ENCODE results near the gene FSTL4. TPM values are rescaled to one million over a fixed set of nuclear protein-coding genes. Genes with fewer than 3 reads are reported as not detected.

Gene FSTL4
- polyA plus RNA-seq, 1 donor (not counting 4 experiments of a cell fraction or from before 2014, with no cell fraction given): 1.7 TPM

DNA sequence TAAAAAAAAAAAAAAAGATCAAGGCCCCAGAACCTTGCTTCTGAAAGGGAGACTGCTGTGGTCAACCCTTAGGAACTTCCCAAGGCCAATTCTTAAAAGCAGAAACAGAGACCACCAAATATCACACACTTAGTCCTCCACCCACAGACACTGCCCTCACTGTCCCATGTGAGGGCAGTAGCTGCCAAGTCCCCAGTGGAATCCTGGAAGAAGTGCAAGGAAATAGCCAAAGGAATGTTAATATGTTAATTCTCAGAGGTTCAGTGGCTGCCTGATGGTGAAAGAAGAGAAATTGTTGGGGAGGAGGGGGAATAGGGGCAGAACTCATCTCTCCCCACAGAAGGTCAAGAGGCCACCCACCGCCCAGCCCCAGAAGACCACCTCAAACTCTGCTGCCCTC lies 23.1 kb downstream of the FSTL4 start:
- H3K79me2 ChIP-seq (ENCODE audit: control insufficient read depth, insufficient read depth, low read length): no peaks in the 10 kb centered on the region
- H3K9me3 ChIP-seq (ENCODE audit: control insufficient read depth, low read depth, low read length): no peaks in the 10 kb centered on the region
- H3K9me1 ChIP-seq (ENCODE audit: control insufficient read depth, extremely low read depth, insufficient read depth, low read length): no peaks in the 10 kb centered on the region
- H3K36me3 ChIP-seq (ENCODE audit: control insufficient read depth in 2 of 2, extremely low read depth in 1 of 2, insufficient read depth in 2 of 2, low read length in 2 of 2): no peaks in the 10 kb centered on the region
- no peak overlapping the region for H3K4me2 ChIP-seq (ENCODE audit: control insufficient read depth, extremely low read depth, insufficient read depth, low read depth, low read length)
- no peak overlapping the region for H3K9ac ChIP-seq (ENCODE audit: control insufficient read depth, extremely low read depth, insufficient read depth, low read length)
- peaks cover 4% of the 10 kb centered on the region for H3K27me3 ChIP-seq (ENCODE audit: control insufficient read depth, extremely low read depth, insufficient read depth, low read length)
- DNase-seq (ENCODE audit: low read depth, low spot score): no peak
- no peak overlapping the region for H2AFZ ChIP-seq (ENCODE audit: control insufficient read depth, low read length)
- H4K20me1 ChIP-seq (ENCODE audit: control insufficient read depth, extremely low read depth, insufficient read depth, low read length): no peaks in the 10 kb centered on the region
- TF ChIP-seq, protein P1, sequence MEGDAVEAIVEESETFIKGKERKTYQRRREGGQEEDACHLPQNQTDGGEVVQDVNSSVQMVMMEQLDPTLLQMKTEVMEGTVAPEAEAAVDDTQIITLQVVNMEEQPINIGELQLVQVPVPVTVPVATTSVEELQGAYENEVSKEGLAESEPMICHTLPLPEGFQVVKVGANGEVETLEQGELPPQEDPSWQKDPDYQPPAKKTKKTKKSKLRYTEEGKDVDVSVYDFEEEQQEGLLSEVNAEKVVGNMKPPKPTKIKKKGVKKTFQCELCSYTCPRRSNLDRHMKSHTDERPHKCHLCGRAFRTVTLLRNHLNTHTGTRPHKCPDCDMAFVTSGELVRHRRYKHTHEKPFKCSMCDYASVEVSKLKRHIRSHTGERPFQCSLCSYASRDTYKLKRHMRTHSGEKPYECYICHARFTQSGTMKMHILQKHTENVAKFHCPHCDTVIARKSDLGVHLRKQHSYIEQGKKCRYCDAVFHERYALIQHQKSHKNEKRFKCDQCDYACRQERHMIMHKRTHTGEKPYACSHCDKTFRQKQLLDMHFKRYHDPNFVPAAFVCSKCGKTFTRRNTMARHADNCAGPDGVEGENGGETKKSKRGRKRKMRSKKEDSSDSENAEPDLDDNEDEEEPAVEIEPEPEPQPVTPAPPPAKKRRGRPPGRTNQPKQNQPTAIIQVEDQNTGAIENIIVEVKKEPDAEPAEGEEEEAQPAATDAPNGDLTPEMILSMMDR (optimal IDR thresholded peaks at IDR 0.05 in 1 of 3, IDR thresholded peaks at IDR 0.05 in 1 of 3, conservative IDR thresholded peaks at IDR 0.05 in 1 of 3; ENCODE audit: extremely low read depth in 1 of 3, insufficient read depth in 2 of 3, low read length in 3 of 3): peak in 2 of 3 experiments; percentile 12 to 25
- no peak for TF ChIP-seq EZH2 (IDR thresholded peaks at IDR 0.05; ENCODE audit: low read length)
- no peak overlapping the region for H3K27ac ChIP-seq (ENCODE audit: control insufficient read depth, insufficient read depth, low read length)
- H3K4me1 ChIP-seq (ENCODE audit: control insufficient read depth, extremely low read depth, insufficient read depth, low read length): no peaks in the 10 kb centered on the region
- no peak for FAIRE-seq
- no peak overlapping the region for H3K4me3 ChIP-seq (ENCODE audit: control insufficient read depth in 2 of 3, extremely low read depth in 1 of 3, insufficient read depth in 2 of 3, low read depth in 1 of 3, low read length in 3 of 3)
- dilution Hi-C loops (cut with MboI; ENCODE audit: extremely low pct_ligation_motif_present, low sequenced_read_pairs): loop anchor here (25.0 kb wide), 1 partner anchor 198 kb away; no protein-coding TSS in a partner anchor

DNA sequence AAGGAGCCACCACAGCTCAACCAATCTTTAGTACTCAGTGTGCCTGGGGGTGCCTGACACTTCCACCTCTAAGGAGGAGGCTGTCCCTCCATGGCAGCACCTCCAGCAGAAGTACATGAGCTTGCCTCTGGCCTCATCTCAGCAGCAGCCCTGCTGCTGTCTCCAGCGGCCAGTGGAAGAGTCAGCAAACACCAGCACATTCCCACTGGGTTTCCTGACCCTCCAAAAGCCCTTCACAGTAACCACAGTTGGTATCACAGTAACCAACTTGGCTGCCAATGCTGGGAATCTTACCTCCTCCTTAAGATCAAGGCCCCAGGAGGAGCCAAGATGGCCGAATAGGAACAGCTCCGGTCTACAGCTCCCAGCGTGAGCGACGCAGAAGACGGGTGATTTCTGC lies 29.4 kb downstream of the FSTL4 start:
- no peak overlapping the region for H3K4me3 ChIP-seq (ENCODE audit: control insufficient read depth in 2 of 3, extremely low read depth in 1 of 3, insufficient read depth in 2 of 3, low read depth in 1 of 3, low read length in 3 of 3)

More for the DNA sequence above, 29.4 kb downstream of the FSTL4 start:
- H2AFZ ChIP-seq (ENCODE audit: control insufficient read depth, low read length): no peak overlapping the region
- H3K4me1 ChIP-seq (ENCODE audit: control insufficient read depth, extremely low read depth, insufficient read depth, low read length): peaks cover 2% of the 10 kb centered on the region
- H3K27ac ChIP-seq (ENCODE audit: control insufficient read depth, insufficient read depth, low read length): no peak overlapping the region
- no peaks in the 10 kb centered on the region for H3K27me3 ChIP-seq (ENCODE audit: control insufficient read depth, extremely low read depth, insufficient read depth, low read length)
- H4K20me1 ChIP-seq (ENCODE audit: control insufficient read depth, extremely low read depth, insufficient read depth, low read length): no peaks in the 10 kb centered on the region
- no peaks in the 10 kb centered on the region for H3K9me3 ChIP-seq (ENCODE audit: control insufficient read depth, low read depth, low read length)
- no peak overlapping the region for H3K4me2 ChIP-seq (ENCODE audit: control insufficient read depth, extremely low read depth, insufficient read depth, low read depth, low read length)
- H3K9ac ChIP-seq (ENCODE audit: control insufficient read depth, extremely low read depth, insufficient read depth, low read length): no peak overlapping the region
- DNase-seq (ENCODE audit: low read depth, low spot score): no peak
- no peaks in the 10 kb centered on the region for H3K79me2 ChIP-seq (ENCODE audit: control insufficient read depth, insufficient read depth, low read length)
- no peaks in the 10 kb centered on the region for H3K36me3 ChIP-seq (ENCODE audit: control insufficient read depth in 2 of 2, extremely low read depth in 1 of 2, insufficient read depth in 2 of 2, low read length in 2 of 2)
- H3K9me1 ChIP-seq (ENCODE audit: control insufficient read depth, extremely low read depth, insufficient read depth, low read length): no peaks in the 10 kb centered on the region
- TF ChIP-seq, protein P1 (optimal IDR thresholded peaks at IDR 0.05 in 1 of 3, IDR thresholded peaks at IDR 0.05 in 1 of 3, conservative IDR thresholded peaks at IDR 0.05 in 1 of 3; ENCODE audit: extremely low read depth in 1 of 3, insufficient read depth in 2 of 3, low read length in 3 of 3): no peak
- TF ChIP-seq EZH2 (IDR thresholded peaks at IDR 0.05; ENCODE audit: low read length): no peak
- FAIRE-seq: no peak
- dilution Hi-C loops (cut with MboI; ENCODE audit: extremely low pct_ligation_motif_present, low sequenced_read_pairs): loop anchor here (25.0 kb wide), 1 partner anchor 204 kb away; no protein-coding TSS in a partner anchor

All from keratinocyte (primary cell).